DOHH2 (cell line): ENCODE measurements around the gene TTC28.

ENCODE experiments used
- H3F3A ChIP-seq: fragments of 200-600 bp; sonication (generic), shearing (Covaris generic); 2 replicates; pipeline ENCODE4 v1.6.0; 2016; ENCODE audit warnings: antibody characterized with exemption, mild to moderate bottlenecking; ENCODE audit not compliant: control insufficient read depth, insufficient read depth
- H3K27ac ChIP-seq: fragments of 200-600 bp; sonication (generic); 2 replicates; pipeline ENCODE4 v1.5.1; 2014; ENCODE audit warnings: low read depth, mild to moderate bottlenecking, low read length, moderate library complexity
- H3K27me3 ChIP-seq: fragments of 200-600 bp; sonication (generic); 2 replicates; pipeline ENCODE4 v1.6.1; 2014; ENCODE audit warnings: mild to moderate bottlenecking, low read length, mixed read lengths; ENCODE audit not compliant: control insufficient read depth
- H3K36me3 ChIP-seq: fragments of 200-600 bp; sonication (generic); 2 replicates; pipeline ENCODE4 v1.6.1; 2014; ENCODE audit warnings: mild to moderate bottlenecking, low read length, moderate library complexity, mixed read lengths; ENCODE audit not compliant: control insufficient read depth
- H3K4me1 ChIP-seq: fragments of 200-600 bp; sonication (generic); 2 replicates; pipeline ENCODE4 v1.6.1; 2014; ENCODE audit warnings: mild to moderate bottlenecking, low read length, mixed read lengths; ENCODE audit not compliant: control insufficient read depth
- H3K4me2 ChIP-seq: fragments of 200-600 bp; sonication (generic); 2 replicates; pipeline ENCODE4 v1.6.0; 2014; ENCODE audit warnings: mild to moderate bottlenecking, low read length, moderate library complexity
- H3K4me3 ChIP-seq: fragments of 200-600 bp; sonication (generic); 2 replicates; pipeline ENCODE4 v1.5.1; 2014; ENCODE audit warnings: mild to moderate bottlenecking, low read length, mixed read lengths
- H3K79me2 ChIP-seq: fragments of 200-600 bp; sonication (generic); 2 replicates; pipeline ENCODE4 v1.6.1; 2014; ENCODE audit warnings: mild to moderate bottlenecking, low read length, mixed read lengths; ENCODE audit not compliant: control insufficient read depth
- H3K9me2 ChIP-seq: fragments of 200-600 bp; sonication (generic); replicated peaks from 2 replicates; pipeline ENCODE4 v1.6.1; 2014; ENCODE audit warnings: mild to moderate bottlenecking, low read length, mixed read lengths; ENCODE audit not compliant: control insufficient read depth
- H3K9me3 ChIP-seq: fragments of 200-600 bp; sonication (generic); 2 replicates; pipeline ENCODE4 v1.6.1; 2014; ENCODE audit warnings: antibody characterized with exemption, low read length, mixed read lengths; ENCODE audit not compliant: control insufficient read depth, insufficient read depth
- H4K20me1 ChIP-seq: fragments of 200-600 bp; sonication (generic); 2 replicates; pipeline ENCODE4 v1.6.0; 2014; ENCODE audit warnings: low read depth, mild to moderate bottlenecking, antibody characterized with exemption, low read length, moderate library complexity; ENCODE audit not compliant: control insufficient read depth, insufficient read depth
- EZH2phosphoT487 ChIP-seq: fragments of 200-600 bp; sonication (generic); IDR thresholded peaks from 2 replicates; pipeline ENCODE4 v1.6.1; 2017; ENCODE audit warnings: borderline replicate concordance, mild to moderate bottlenecking, antibody characterized with exemption, low read length, moderate library complexity, mixed read lengths
- TF ChIP-seq, protein P1 (sequence below): fragments of 200-600 bp; sonication (generic); IDR thresholded peaks from one replicate; pipeline ENCODE4 v1.5.1; 2014; ENCODE audit warnings: antibody characterized with exemption, mild to moderate bottlenecking, low read depth, low read length; ENCODE audit not compliant: poor library complexity, severe bottlenecking

TTC28 gene

DNA sequence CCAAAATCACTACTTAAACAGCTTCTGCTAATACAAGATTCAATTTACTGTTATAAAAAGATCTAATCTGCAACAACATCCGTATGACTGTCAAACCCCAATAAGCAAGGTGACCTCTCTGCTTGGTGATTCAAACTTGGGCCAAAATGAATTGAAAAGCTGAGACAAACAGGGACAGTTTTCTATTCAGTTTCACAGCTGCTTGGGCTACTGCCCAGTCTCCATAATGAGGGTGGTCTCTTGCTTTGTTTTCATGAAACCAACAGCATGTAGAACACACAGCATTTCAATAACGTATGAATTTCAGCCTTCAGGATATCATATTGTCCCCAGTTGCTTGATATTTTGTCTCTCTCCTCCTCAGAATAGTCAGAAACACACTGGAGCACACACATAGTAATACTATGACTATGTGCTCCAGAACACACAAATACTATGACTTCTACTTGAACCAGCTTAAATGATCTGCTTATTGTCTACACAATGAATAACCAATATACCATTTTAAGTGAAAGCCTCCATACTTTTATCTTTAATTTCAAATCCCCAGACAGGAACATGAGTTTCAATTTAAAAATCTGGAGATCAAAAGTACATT is 285.0 kb downstream of the TTC28 start:
- H3K4me2 ChIP-seq = no peak overlapping the region
- H3K27me3 ChIP-seq = no peaks in the 10 kb centered on the region
- no peaks in the 10 kb centered on the region for H4K20me1 ChIP-seq
- H3K36me3 ChIP-seq = no peaks in the 10 kb centered on the region
- no peaks in the 10 kb centered on the region for H3K79me2 ChIP-seq
- no peak for TF ChIP-seq EZH2phosphoT487
- TF ChIP-seq, protein P1, sequence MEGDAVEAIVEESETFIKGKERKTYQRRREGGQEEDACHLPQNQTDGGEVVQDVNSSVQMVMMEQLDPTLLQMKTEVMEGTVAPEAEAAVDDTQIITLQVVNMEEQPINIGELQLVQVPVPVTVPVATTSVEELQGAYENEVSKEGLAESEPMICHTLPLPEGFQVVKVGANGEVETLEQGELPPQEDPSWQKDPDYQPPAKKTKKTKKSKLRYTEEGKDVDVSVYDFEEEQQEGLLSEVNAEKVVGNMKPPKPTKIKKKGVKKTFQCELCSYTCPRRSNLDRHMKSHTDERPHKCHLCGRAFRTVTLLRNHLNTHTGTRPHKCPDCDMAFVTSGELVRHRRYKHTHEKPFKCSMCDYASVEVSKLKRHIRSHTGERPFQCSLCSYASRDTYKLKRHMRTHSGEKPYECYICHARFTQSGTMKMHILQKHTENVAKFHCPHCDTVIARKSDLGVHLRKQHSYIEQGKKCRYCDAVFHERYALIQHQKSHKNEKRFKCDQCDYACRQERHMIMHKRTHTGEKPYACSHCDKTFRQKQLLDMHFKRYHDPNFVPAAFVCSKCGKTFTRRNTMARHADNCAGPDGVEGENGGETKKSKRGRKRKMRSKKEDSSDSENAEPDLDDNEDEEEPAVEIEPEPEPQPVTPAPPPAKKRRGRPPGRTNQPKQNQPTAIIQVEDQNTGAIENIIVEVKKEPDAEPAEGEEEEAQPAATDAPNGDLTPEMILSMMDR = no peak
- H3K4me3 ChIP-seq = no peak overlapping the region
- no peaks in the 10 kb centered on the region for H3K9me2 ChIP-seq
- H3K4me1 ChIP-seq = no peaks in the 10 kb centered on the region
- H3K9me3 ChIP-seq = no peaks in the 10 kb centered on the region
- H3F3A ChIP-seq = no peaks in the 10 kb centered on the region
- no peak overlapping the region for H3K27ac ChIP-seq

DNA sequence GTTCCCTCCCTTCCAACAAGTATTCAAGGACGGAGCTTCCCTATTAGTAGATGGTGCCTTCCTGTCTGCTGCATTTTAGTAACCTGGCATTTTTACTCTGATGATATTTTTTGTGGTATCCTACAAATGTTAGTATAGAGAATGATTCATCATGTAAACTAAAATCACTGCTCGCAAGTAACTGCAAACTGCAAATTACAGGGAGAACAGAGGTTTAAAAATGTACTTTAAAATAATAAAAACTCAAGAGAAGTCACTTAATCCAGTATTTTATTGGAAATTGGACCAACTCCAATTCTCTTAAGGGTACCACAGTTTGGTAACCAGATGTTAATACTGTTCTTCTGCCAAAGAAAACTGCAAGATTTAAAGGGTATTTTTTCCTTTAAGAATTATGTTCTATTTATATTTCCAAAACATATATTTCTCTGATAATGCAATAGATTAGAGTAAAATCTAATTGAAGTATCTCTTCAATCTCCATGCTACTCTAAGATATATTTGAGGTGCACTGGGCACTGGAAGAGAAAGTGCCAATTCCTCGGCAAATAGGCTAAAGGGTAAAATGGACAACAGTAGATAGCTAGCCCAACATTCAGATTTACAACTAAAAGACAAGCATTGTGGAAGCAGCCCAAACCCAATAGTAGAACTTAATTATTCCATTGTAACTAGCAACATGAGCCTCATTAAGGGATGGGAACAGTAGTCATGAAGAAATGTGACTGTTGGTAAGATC is 298.0 kb downstream of the TTC28 start:
- no peak overlapping the region for H3K4me3 ChIP-seq
- H3K9me3 ChIP-seq = no peaks in the 10 kb centered on the region
- H3K4me2 ChIP-seq = no peak overlapping the region
- no peak for TF ChIP-seq EZH2phosphoT487
- TF ChIP-seq, protein P1 = no peak
- no peaks in the 10 kb centered on the region for H3K4me1 ChIP-seq
- H3K27me3 ChIP-seq = no peaks in the 10 kb centered on the region; the same call in 1 of the 2 replicates
- H4K20me1 ChIP-seq = no peaks in the 10 kb centered on the region
- H3K79me2 ChIP-seq = no peaks in the 10 kb centered on the region
- H3K9me2 ChIP-seq = no peaks in the 10 kb centered on the region
- no peaks in the 10 kb centered on the region for H3K36me3 ChIP-seq
- no peaks in the 10 kb centered on the region for H3F3A ChIP-seq
- no peak overlapping the region for H3K27ac ChIP-seq

DNA sequence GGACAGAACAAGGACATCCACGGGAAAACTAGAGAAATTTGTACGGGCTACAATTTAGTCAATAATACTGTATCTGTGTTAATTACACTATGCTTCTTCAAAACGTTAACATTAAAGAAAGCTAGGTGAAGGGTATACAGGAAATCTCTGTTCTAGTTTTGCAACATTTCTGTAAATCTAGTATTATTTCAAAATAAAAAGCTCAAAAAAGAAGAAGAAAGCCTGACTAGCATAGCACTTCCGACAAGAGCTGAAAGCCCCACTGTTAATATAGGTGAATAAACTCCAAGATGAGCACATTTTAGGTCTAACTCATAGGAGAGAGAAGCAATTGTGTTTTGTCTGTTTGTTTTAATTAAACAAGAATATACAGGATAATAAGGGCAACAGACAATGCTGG is 299.7 kb downstream of the TTC28 start:
- H3K4me2 ChIP-seq = no peak overlapping the region
- TF ChIP-seq, protein P1 = no peak
- TF ChIP-seq EZH2phosphoT487 = no peak
- H3K27ac ChIP-seq = no peak overlapping the region

More for the DNA sequence above, 299.7 kb downstream of the TTC28 start:
- H3K9me3 ChIP-seq = no peaks in the 10 kb centered on the region
- H3K9me2 ChIP-seq = no peaks in the 10 kb centered on the region
- H4K20me1 ChIP-seq = no peaks in the 10 kb centered on the region
- H3K4me3 ChIP-seq = no peak overlapping the region
- no peaks in the 10 kb centered on the region for H3K79me2 ChIP-seq
- no peaks in the 10 kb centered on the region for H3F3A ChIP-seq
- H3K27me3 ChIP-seq = no peaks in the 10 kb centered on the region; the same call in 1 of the 2 replicates
- H3K4me1 ChIP-seq = no peaks in the 10 kb centered on the region
- H3K36me3 ChIP-seq = no peaks in the 10 kb centered on the region
